Spleen (tissue), 11 donors: ENCODE measurements around the gene HMGB1. TPM values are rescaled to one million over a fixed set of nuclear protein-coding genes. Genes with fewer than 3 reads are reported as not detected.

Experiments used
- DNase-seq: peaks from one replicate; pipeline ENCODE4 v3.0.0-alpha.2; 2020
- H3K27ac ChIP-seq, 8 donors: fragments of 200-600 bp; sonication (generic) in 7 of 8; 1 replicate in 4 of 8; 2 replicates in 4 of 8; pipeline versions ENCODE4 v1.5.0 to v1.8.0; 2016 to 2021; ENCODE audit warnings: inconsistent platforms in 4 of 8, mild to moderate bottlenecking in 4 of 8, moderate library complexity in 1 of 8
- H3K27me3 ChIP-seq, 7 donors: fragments of 200-600 bp; sonication (generic) in 6 of 7; replicated peaks in 1 of 7; 1 replicate in 4 of 7; 2 replicates in 3 of 7; pipeline versions ENCODE4 v1.5.0 to v1.8.0; 2016 to 2021; ENCODE audit warnings: inconsistent platforms in 3 of 7, mild to moderate bottlenecking in 1 of 7
- H3K36me3 ChIP-seq, 6 donors: fragments of 200-600 bp; sonication (generic) in 5 of 6; 1 replicate in 4 of 6; 2 replicates in 2 of 6; pipeline versions ENCODE4 v1.5.0 to v1.8.0; 2016 to 2021; ENCODE audit warnings: inconsistent platforms in 2 of 6
- H3K4me1 ChIP-seq, 6 donors: fragments of 200-600 bp; sonication (generic) in 5 of 6; 1 replicate in 3 of 6; 2 replicates in 3 of 6; pipeline versions ENCODE4 v1.5.0 to v1.8.0; 2016 to 2021; ENCODE audit warnings: inconsistent platforms in 3 of 6
- H3K4me3 ChIP-seq, 8 donors: fragments of 200-600 bp; sonication (generic) in 7 of 8; 1 replicate in 4 of 8; 2 replicates in 4 of 8; pipeline versions ENCODE4 v1.5.0 to v1.8.0; 2016 to 2021; ENCODE audit warnings: inconsistent platforms in 4 of 8, mild to moderate bottlenecking in 4 of 8, moderate library complexity in 2 of 8
- H3K9me3 ChIP-seq, 8 donors: fragments of 200-600 bp; sonication (generic) in 7 of 8; 1 replicate in 4 of 8; 2 replicates in 4 of 8; pipeline versions ENCODE4 v1.5.0 to v1.8.0; 2016 to 2021; ENCODE audit warnings: inconsistent platforms in 4 of 8
- CTCF ChIP-seq, 11 experiments: fragments of 200-600 bp in 7 of 11; fragments of 450-650 bp in 4 of 11; sonication (generic) in 4 of 11; IDR thresholded peaks in 8 of 11; conservative IDR thresholded peaks in 3 of 11; 1 replicate in 7 of 11; 2 replicates in 4 of 11; pipeline versions ENCODE4 v1.4.0 to v1.8.0; 2016 to 2021; ENCODE audit warnings: antibody characterized with exemption in 11 of 11, inconsistent platforms in 4 of 11, mild to moderate bottlenecking in 1 of 11
- POLR2A ChIP-seq, 3 donors: fragments of 450-650 bp; IDR thresholded peaks; one replicate each; pipeline ENCODE4 v1.5.1; 2017; ENCODE audit warnings: antibody characterized with exemption in 3 of 3, mild to moderate bottlenecking in 1 of 3
- POLR2AphosphoS5 ChIP-seq, 3 donors: sonication (generic); formaldehyde crosslinking; IDR thresholded peaks; one replicate each; pipeline ENCODE4 v1.5.1; 2017; ENCODE audit warnings: antibody characterized with exemption in 3 of 3
- WGBS, 5 donors: extraction: QIAGEN DNeasy Blood & Tissue Kit in 3 of 5; methylation state at CpG; one replicate each; pipeline versions ENCODE4 v1.1.5 to v1.1.7; 2013 to 2018; 5-methylcytosine and 5-hydroxymethylcytosine counted together
- intact Hi-C: fragments of 100-400 bp; cut with DNase I; formaldehyde crosslinking; loops from one replicate; pipeline ENCODE4 v1.15.0; 2023; ENCODE audit warnings: low total_unique reads
- polyA plus RNA-seq, 3 donors: library from polyadenylated mRNA; stranded (reverse); fragments of 200-250 nt; gene quantifications; one replicate each; pipeline ENCODE4 v1.2.1, GENCODE V29; 2013
- total RNA-seq, 7 donors: library from RNA; depleted of rRNA in 3 of 7; stranded (reverse); fragments of >200 nt in 3 of 7; fragmentation: NEBNext Ultra II Directional in 4 of 7; extraction: Animal tissue kit (Norgen Biotek cat#: 25700) in 4 of 7; gene quantifications; one replicate each; pipeline versions ENCODE4 v1.1.0 to v1.2.1, GENCODE V29; 2016 to 2021
- donor health status: healthy with polysubstance abuse.
- donor health status: DM: no; HTN: no; CAD: no; lungs with moderate emphysema.
- donor health status: DM: no; HTN: no; CAD: no.
- donor health status: Bipolar disorder and iron deficiency.
- donor health status: healthy.
- donor health status: DM: no; HTN: no; CAD: no.
- donor health status: DM: yes; HTN: yes; CAD: no.

The HMGB1 gene
- total and polyA plus RNA-seq, 10 donors = 221 to 528 (median 308) TPM

- H3K36me3 ChIP-seq = no peaks in the 10 kb centered on the region
- peaks cover 0 to 13% (median 4%) of the 10 kb centered on the region in 6 donors for H3K4me1 ChIP-seq
- no peaks in the 10 kb centered on the region for H3K9me3 ChIP-seq
- DNase-seq = no peak
- TF ChIP-seq POLR2A (IDR thresholded peaks at IDR 0.05) (no peak), POLR2AphosphoS5 (IDR thresholded peaks at IDR 0.05) (no peak), CTCF (IDR thresholded peaks at IDR 0.05 in 8 of 11, conservative IDR thresholded peaks at IDR 0.05 in 3 of 11) (no peak)
- no peak overlapping the region for H3K27ac ChIP-seq
- WGBS, 5 donors = 91 to 94% (median 92%) methylated on average over 8 of the region's 8 CpGs
- no peak overlapping the region for H3K4me3 ChIP-seq
- intact Hi-C loops = no loop called here
- no peaks in the 10 kb centered on the region for H3K27me3 ChIP-seq
These were observed 28.6 kb downstream of the HMGB1 start for GRCh38 chr13:30437177-30437576.

- TF ChIP-seq POLR2AphosphoS5 (IDR thresholded peaks at IDR 0.05) = no peak
- no peak for TF ChIP-seq POLR2A (IDR thresholded peaks at IDR 0.05)
- no peak for TF ChIP-seq CTCF (IDR thresholded peaks at IDR 0.05 in 8 of 11, conservative IDR thresholded peaks at IDR 0.05 in 3 of 11)
- H3K4me1 ChIP-seq = peaks cover 0 to 2% (median 0%) of the 10 kb centered on the region in 6 donors
- no peak overlapping the region for H3K4me3 ChIP-seq
- H3K36me3 ChIP-seq = no peaks in the 10 kb centered on the region
- H3K27me3 ChIP-seq = no peaks in the 10 kb centered on the region
- WGBS, 5 donors = 77 to 86% (median 84%) methylated on average over 3 of the region's 3 CpGs
- H3K9me3 ChIP-seq = no peaks in the 10 kb centered on the region
- intact Hi-C loops = no loop called here
- no peak overlapping the region for H3K27ac ChIP-seq
- no peak for DNase-seq
These were observed 29.8 kb downstream of the HMGB1 start for GRCh38 chr13:30435911-30436451.

- intact Hi-C loops = no loop called here
- peaks cover 0 to 15% (median 0%) of the 10 kb centered on the region in 6 donors for H3K4me1 ChIP-seq
- H3K27me3 ChIP-seq = no peaks in the 10 kb centered on the region
- TF ChIP-seq CTCF (IDR thresholded peaks at IDR 0.05 in 8 of 11, conservative IDR thresholded peaks at IDR 0.05 in 3 of 11) = no peak
- no peak for TF ChIP-seq POLR2A (IDR thresholded peaks at IDR 0.05)
- TF ChIP-seq POLR2AphosphoS5 (IDR thresholded peaks at IDR 0.05) = no peak
- no peaks in the 10 kb centered on the region for H3K9me3 ChIP-seq
- H3K4me3 ChIP-seq = no peak overlapping the region
- 55 to 61% (median 58%) methylated on average over 2 of the region's 2 CpGs for WGBS, 5 donors
- no peak for DNase-seq
- no peak overlapping the region for H3K27ac ChIP-seq
- H3K36me3 ChIP-seq = no peaks in the 10 kb centered on the region
These were observed 34.3 kb downstream of the HMGB1 start for GRCh38 chr13:30431269-30431940.
